Neural cell (in vitro differentiated cells): ENCODE results near the gene GJC3.

ENCODE experiments used
- EP300 ChIP-seq: fragments of 450-650 bp; conservative IDR thresholded peaks from 2 replicates; pipeline ENCODE4 v1.6.1; 2014; ENCODE audit warnings: antibody characterized with exemption, mild to moderate bottlenecking, moderate library complexity; ENCODE audit not compliant: poor library complexity, severe bottlenecking
- EZH2 ChIP-seq: fragments of 200-600, 300-800 bp; shearing (Covaris generic), sonication (generic); IDR thresholded peaks from 2 replicates; pipeline ENCODE4 v1.6.1; 2014; ENCODE audit warnings: antibody characterized with exemption, low read length, borderline replicate concordance, mild to moderate bottlenecking; ENCODE audit not compliant: insufficient read depth, poor library complexity, severe bottlenecking
- MXI1 ChIP-seq: fragments of 450-650 bp; conservative IDR thresholded peaks from 2 replicates; pipeline ENCODE4 v1.6.1; 2014; ENCODE audit warnings: antibody characterized with exemption, mild to moderate bottlenecking; ENCODE audit not compliant: poor library complexity, severe bottlenecking
- RAD21 ChIP-seq: fragments of 450-650 bp; conservative IDR thresholded peaks from 2 replicates; pipeline ENCODE4 v1.6.1; 2014; ENCODE audit warnings: antibody characterized with exemption, mild to moderate bottlenecking, moderate library complexity
- SMC3 ChIP-seq: fragments of 450-650 bp; conservative IDR thresholded peaks from 2 replicates; pipeline ENCODE4 v1.6.1; 2014; ENCODE audit warnings: antibody characterized with exemption, mild to moderate bottlenecking, moderate library complexity; ENCODE audit not compliant: poor library complexity
- TF ChIP-seq, protein P1 (sequence below): fragments of 450-650 bp; IDR thresholded peaks from 2 replicates; pipeline ENCODE4 v1.5.1; 2014; ENCODE audit warnings: antibody characterized with exemption, mild to moderate bottlenecking, moderate library complexity; ENCODE audit not compliant: poor library complexity, severe bottlenecking

DNA sequence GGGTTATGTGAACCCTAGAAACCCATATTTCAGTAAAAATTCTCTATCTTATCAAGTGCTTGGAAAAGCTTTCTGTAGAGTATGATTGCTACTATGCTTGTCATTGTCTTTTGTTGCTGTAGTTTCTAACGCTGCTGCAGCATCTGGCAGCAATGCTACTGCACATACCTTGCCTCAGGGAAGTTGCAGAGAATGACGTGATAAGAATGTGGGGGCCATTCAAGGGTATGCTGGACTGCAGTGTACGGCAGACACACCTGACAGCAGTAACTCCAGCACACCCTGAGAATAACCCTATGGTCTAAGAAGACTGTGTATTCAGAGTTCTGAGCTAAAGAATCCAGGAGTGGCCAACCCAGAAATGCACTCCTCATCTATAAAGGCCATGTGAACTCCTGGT lies 30.6 kb downstream of the GJC3 start:
- TF ChIP-seq EZH2: no peak
- no peak for TF ChIP-seq RAD21
- TF ChIP-seq, protein P1, sequence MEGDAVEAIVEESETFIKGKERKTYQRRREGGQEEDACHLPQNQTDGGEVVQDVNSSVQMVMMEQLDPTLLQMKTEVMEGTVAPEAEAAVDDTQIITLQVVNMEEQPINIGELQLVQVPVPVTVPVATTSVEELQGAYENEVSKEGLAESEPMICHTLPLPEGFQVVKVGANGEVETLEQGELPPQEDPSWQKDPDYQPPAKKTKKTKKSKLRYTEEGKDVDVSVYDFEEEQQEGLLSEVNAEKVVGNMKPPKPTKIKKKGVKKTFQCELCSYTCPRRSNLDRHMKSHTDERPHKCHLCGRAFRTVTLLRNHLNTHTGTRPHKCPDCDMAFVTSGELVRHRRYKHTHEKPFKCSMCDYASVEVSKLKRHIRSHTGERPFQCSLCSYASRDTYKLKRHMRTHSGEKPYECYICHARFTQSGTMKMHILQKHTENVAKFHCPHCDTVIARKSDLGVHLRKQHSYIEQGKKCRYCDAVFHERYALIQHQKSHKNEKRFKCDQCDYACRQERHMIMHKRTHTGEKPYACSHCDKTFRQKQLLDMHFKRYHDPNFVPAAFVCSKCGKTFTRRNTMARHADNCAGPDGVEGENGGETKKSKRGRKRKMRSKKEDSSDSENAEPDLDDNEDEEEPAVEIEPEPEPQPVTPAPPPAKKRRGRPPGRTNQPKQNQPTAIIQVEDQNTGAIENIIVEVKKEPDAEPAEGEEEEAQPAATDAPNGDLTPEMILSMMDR: no peak
- no peak for TF ChIP-seq EP300
- no peak for TF ChIP-seq MXI1
- TF ChIP-seq SMC3: no peak
